HepG2 (cell line): ENCODE measurements around the gene TPPP3.

Experiments used
- CBX1 ChIP-seq: IDR thresholded peaks from one replicate; pipeline ENCODE4 v1.6.1; 2016; ENCODE audit warnings: antibody characterized with exemption, low read depth
- CREB1 ChIP-seq, 2 experiments: fragments of 450-650 bp in 1 of 2; IDR thresholded peaks; 2 replicates each; pipeline ENCODE4 v1.6.1; 2016 to 2017; ENCODE audit warnings: control low read depth in 1 of 2, mild to moderate bottlenecking in 1 of 2, missing compliant biosample characterization in 1 of 2, missing genetic modification characterization in 1 of 2
- ETV6 ChIP-seq: sonication (generic); formaldehyde crosslinking; conservative IDR thresholded peaks from 2 replicates; pipeline ENCODE4 v1.4.0; 2020; ENCODE audit warnings: missing genetic modification reagents
- JUN ChIP-seq: sonication (generic); formaldehyde crosslinking; IDR thresholded peaks from 2 replicates; pipeline ENCODE4 v1.4.0; 2020; ENCODE audit warnings: mild to moderate bottlenecking, missing genetic modification reagents
- POLR2A ChIP-seq, 2 experiments: IDR thresholded peaks; 2 replicates each; pipeline ENCODE4 v1.6.1; 2011; ENCODE audit warnings: low read depth in 2 of 2, low read length in 2 of 2, mild to moderate bottlenecking in 1 of 2, moderate library complexity in 1 of 2; ENCODE audit not compliant: insufficient read depth in 1 of 2
- SUZ12 ChIP-seq: fragments of 150-350 bp; IDR thresholded peaks from 2 replicates; pipeline ENCODE4 v1.6.1; 2014; ENCODE audit warnings: low read depth, low read length
- TBL1XR1 ChIP-seq: fragments of 150-350 bp; IDR thresholded peaks from 2 replicates; pipeline ENCODE4 v1.6.1; 2014; ENCODE audit warnings: borderline replicate concordance, low read length; ENCODE audit not compliant: partially characterized antibody
- ZNF430 ChIP-seq: sonication (generic); formaldehyde crosslinking; IDR thresholded peaks from 2 replicates; pipeline ENCODE4 v1.9.0; 2021; ENCODE audit warnings: mild to moderate bottlenecking, missing genetic modification reagents
- ZSCAN22 ChIP-seq: sonication (generic); formaldehyde crosslinking; IDR thresholded peaks from 2 replicates; pipeline ENCODE4 v1.4.0; 2020; ENCODE audit warnings: mild to moderate bottlenecking, missing genetic modification reagents
- TF ChIP-seq, protein P1 (sequence below): sonication (generic); formaldehyde crosslinking; IDR thresholded peaks from 2 replicates; pipeline ENCODE4 v1.9.0; 2021; ENCODE audit warnings: missing genetic modification reagents, borderline replicate concordance
- TF ChIP-seq, protein P2 (sequence below): sonication (generic); formaldehyde crosslinking; IDR thresholded peaks from 2 replicates; pipeline ENCODE4 v1.8.0; 2022; ENCODE audit warnings: missing genetic modification reagents, mild to moderate bottlenecking, inconsistent platforms, borderline replicate concordance

DNA sequence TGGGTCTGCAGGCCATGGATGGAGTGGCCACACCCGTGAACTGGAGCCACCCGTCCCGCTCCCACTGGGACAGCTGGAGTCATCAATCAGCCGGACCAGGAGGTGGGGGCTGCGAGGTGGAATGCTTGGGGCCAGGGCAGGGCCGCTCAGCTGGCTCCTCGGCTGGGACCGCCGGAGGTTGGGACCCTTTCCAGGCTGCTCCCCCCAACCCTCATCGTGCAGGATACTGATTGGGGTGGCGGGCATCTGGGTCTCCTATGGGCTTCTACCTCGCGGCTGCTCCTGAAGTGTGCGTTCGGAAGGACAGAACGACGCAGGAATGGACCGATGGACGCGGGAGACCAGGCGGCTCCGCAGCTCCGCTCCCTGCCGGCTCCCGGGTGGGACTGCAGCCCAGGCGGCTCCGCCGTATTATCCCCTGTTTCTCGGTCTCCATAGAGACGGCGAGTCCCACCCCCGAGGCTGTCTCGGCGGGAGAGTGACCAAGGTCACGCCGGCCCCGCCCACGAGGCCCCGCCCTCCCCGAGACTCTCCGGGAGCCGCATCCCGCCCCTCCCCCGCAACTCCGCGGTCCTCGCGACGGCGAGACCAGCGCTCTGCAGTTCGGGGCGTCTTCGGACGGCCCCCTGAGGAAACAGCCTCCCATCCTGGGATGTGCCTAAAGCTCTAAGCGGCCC, at the start of gene TPPP3:
- no peak for TF ChIP-seq ETV6 (CRISPR knock-in tag)
- no peak for TF ChIP-seq TBL1XR1
- TF ChIP-seq CREB1 (IDR thresholded peaks at IDR 0.05), result no peak
- no peak for TF ChIP-seq CREB1 (CRISPR knock-in tag; IDR thresholded peaks at IDR 0.05)
- no peak for TF ChIP-seq CBX1
- TF ChIP-seq, protein P1, sequence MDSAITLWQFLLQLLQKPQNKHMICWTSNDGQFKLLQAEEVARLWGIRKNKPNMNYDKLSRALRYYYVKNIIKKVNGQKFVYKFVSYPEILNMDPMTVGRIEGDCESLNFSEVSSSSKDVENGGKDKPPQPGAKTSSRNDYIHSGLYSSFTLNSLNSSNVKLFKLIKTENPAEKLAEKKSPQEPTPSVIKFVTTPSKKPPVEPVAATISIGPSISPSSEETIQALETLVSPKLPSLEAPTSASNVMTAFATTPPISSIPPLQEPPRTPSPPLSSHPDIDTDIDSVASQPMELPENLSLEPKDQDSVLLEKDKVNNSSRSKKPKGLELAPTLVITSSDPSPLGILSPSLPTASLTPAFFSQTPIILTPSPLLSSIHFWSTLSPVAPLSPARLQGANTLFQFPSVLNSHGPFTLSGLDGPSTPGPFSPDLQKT, result no peak
- TF ChIP-seq, protein P2, sequence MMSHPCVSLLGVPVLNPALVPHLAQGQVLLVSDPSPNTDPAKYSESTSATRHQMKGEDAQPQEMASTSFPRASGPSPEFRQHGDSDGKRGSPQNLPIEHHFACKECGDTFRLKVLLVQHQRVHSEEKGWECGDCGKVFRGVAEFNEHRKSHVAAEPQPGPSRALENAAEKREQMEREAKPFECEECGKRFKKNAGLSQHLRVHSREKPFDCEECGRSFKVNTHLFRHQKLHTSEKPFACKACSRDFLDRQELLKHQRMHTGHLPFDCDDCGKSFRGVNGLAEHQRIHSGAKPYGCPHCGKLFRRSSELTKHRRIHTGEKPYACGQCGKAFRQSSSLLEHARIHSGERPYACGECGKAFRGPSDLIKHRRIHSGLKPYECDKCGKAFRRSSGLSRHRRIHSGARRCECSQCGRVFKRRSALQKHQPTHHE (CRISPR knock-in tag), result no peak
- no peak for TF ChIP-seq ZSCAN22
- no peak for TF ChIP-seq JUN (CRISPR knock-in tag)
- TF ChIP-seq POLR2A (IDR thresholded peaks at IDR 0.05; ENCODE audit: insufficient read depth in 1 of 2, low read depth in 2 of 2, low read length in 2 of 2), result peak in 1 of 2 experiments; percentile 24; a peak in 1 of 4 replicates
- no peak for TF ChIP-seq SUZ12
- TF ChIP-seq ZNF430 (CRISPR knock-in tag), result no peak
